Heart left ventricle (tissue), 13 donors: ENCODE results near the gene MRLN.

Source experiments
- CTCF ChIP-seq, 12 donors: fragments of 200-600 bp; sonication (generic) in 4 of 12; IDR thresholded peaks; one replicate each; pipeline versions ENCODE4 v1.5.0 to v1.8.0; 2018 to 2022; ENCODE audit warnings: antibody characterized with exemption in 12 of 12, mild to moderate bottlenecking in 5 of 12
- POLR2A ChIP-seq, 2 donors: fragments of 450-650 bp; IDR thresholded peaks; one replicate each; pipeline ENCODE4 v1.6.1; 2017; ENCODE audit warnings: antibody characterized with exemption in 2 of 2, mild to moderate bottlenecking in 2 of 2, moderate library complexity in 2 of 2
- donor health status: ischemic (EF 13 %, LVEDD 7.1; RV severe dilation, severe dysfunction).
- donor health status: DM: no; HTN: yes; CAD: no.
- donor health status: DM: no; HTN: no; CAD: no.
- donor health status: ischemic (EF 25% LVEDD 6.9; RV normal size, moderate dysfunction).
- donor health status: ischemic (EF 25% LVEDD 5.7; RV mildly dilated, moderate dysfunction).
- donor health status: ischemic (EF 35%, LVEDD 5.7; RV mildly dilated, moderate dysfunction).
- donor health status: nonischemic (EF 11% LVEDD 7.7; RV severe dilation, severe dysfunction).
- donor health status: DM: yes; HTN: yes; CAD: no.
- donor health status: PGD.
- donor health status: ischemic (EF 29% LVEDD 5.4; RV normal size, mild dysfunction).
- donor health status: nonischemic (EF 23%, LVEDD 6.1; RV moderate dilation, normal function).

- TF ChIP-seq CTCF (IDR thresholded peaks at IDR 0.05) (no peak), POLR2A (IDR thresholded peaks at IDR 0.05) (no peak)
Observed at GRCh38 chr10:59773088-59773487, 19.8 kb upstream of the MRLN start.
